Measurements from ENCODE around the gene PRKAR2A. TPM values are rescaled to one million over a fixed set of nuclear protein-coding genes. Genes with fewer than 3 reads are reported as not detected.
A peak's percentile ranks its signal among the peaks of the same experiment; 100 is the strongest.

Gene PRKAR2A
- total RNA-seq: 10 to 100 TPM; 28.4 to 35.1 (median 32.0) TPM

- no peak for TF ChIP-seq CTCF (IDR thresholded peaks at IDR 0.05)
- ATAC-seq (ENCODE audit: low FRiP score) (peak; percentile 96), DNase-seq (ENCODE audit: low spot score) (peak; percentile 56)
These were observed at the start of gene PRKAR2A for GRCh38 chr3:48847504-48848423. TSS of gene PRKAR2A (minus strand) at chr3:48847874. CDS start at chr3:48847596, 278 bp downstream.

GRCh38 chr3:48896936-48897335, 49.3 kb upstream of the PRKAR2A start:
- DNase-seq (ENCODE audit: low spot score) (no peak), ATAC-seq (ENCODE audit: low FRiP score) (no peak)
- TF ChIP-seq CTCF (IDR thresholded peaks at IDR 0.05): no peak

GRCh38 chr3:48894516-48894915, 46.8 kb upstream of the PRKAR2A start:
- ATAC-seq (ENCODE audit: low FRiP score) (no peak), DNase-seq (ENCODE audit: low spot score) (no peak)
- TF ChIP-seq CTCF (IDR thresholded peaks at IDR 0.05): no peak

- DNase-seq (ENCODE audit: low spot score): no peak
- ATAC-seq (ENCODE audit: low FRiP score): no peak
- no peak for TF ChIP-seq CTCF (IDR thresholded peaks at IDR 0.05)
These were observed 43.9 kb upstream of the PRKAR2A start for GRCh38 chr3:48891606-48892005.

- no peak for TF ChIP-seq CTCF (IDR thresholded peaks at IDR 0.05)
- ATAC-seq (ENCODE audit: low FRiP score) (no peak), DNase-seq (ENCODE audit: low spot score) (no peak)
These were observed 38.1 kb upstream of the PRKAR2A start for GRCh38 chr3:48885753-48886152.

GRCh38 chr3:48881652-48882114, 34.0 kb upstream of the PRKAR2A start:
- TF ChIP-seq CTCF (IDR thresholded peaks at IDR 0.05): no peak
- ATAC-seq (ENCODE audit: low FRiP score) (no peak), DNase-seq (ENCODE audit: low spot score) (no peak)

- no peak for ATAC-seq (ENCODE audit: low FRiP score)
- TF ChIP-seq CTCF (IDR thresholded peaks at IDR 0.05): no peak
- no peak for DNase-seq (ENCODE audit: low spot score)
These were observed 33.3 kb upstream of the PRKAR2A start for GRCh38 chr3:48881006-48881405.
